PFSK-1 (cell line): ENCODE data around the gene CDK6.

Experiments used
- FOXP2 ChIP-seq: optimal IDR thresholded peaks from 2 replicates; pipeline ENCODE3; 2011; ENCODE audit warnings: borderline replicate concordance, control low read depth, inconsistent platforms; ENCODE audit not compliant: insufficient read depth; ENCODE audit errors: extremely low read length, extremely low read depth
- POLR2AphosphoS5 ChIP-seq: IDR thresholded peaks from 2 replicates; pipeline ENCODE4 v1.6.1; 2012; ENCODE audit warnings: low read depth, mild to moderate bottlenecking, control low read depth, low read length, moderate library complexity
- REST ChIP-seq, 2 experiments: IDR thresholded peaks; 2 replicates each; pipeline versions ENCODE4 v1.6.1 to v1.8.0; 2011 to 2012; ENCODE audit warnings: low read depth in 2 of 2, low read length in 2 of 2, control low read depth in 1 of 2, inconsistent platforms in 1 of 2, mild to moderate bottlenecking in 1 of 2, moderate library complexity in 1 of 2; ENCODE audit not compliant: insufficient read depth in 1 of 2
- SIN3A ChIP-seq: IDR thresholded peaks from 2 replicates; pipeline ENCODE4 v1.6.1; 2012; ENCODE audit warnings: mild to moderate bottlenecking, low read length, moderate library complexity, borderline replicate concordance; ENCODE audit not compliant: insufficient read depth
- TAF1 ChIP-seq: IDR thresholded peaks from 2 replicates; pipeline ENCODE4 v1.6.1; 2012; ENCODE audit warnings: low read length, control low read depth, borderline replicate concordance; ENCODE audit not compliant: insufficient read depth

GRCh38 chr7:92691578-92691977, 144.8 kb downstream of the CDK6 start:
- TF ChIP-seq POLR2AphosphoS5: no peak
- TF ChIP-seq REST (IDR thresholded peaks at IDR 0.05; ENCODE audit: insufficient read depth in 1 of 2, low read depth in 2 of 2, low read length in 2 of 2): no peak
- TF ChIP-seq TAF1: no peak
- no peak for TF ChIP-seq SIN3A
- TF ChIP-seq FOXP2: no peak
